Body of pancreas (tissue), 4 donors: Measurements from ENCODE around the gene LMAN2. TPM values are rescaled to one million over a fixed set of nuclear protein-coding genes. Genes with fewer than 3 reads are reported as not detected.

Experiments
- ATAC-seq: fragments of 150-250 bp; one replicate; pipeline ENCODE4 v1.9.1; 2016
- DNase-seq, 4 donors: peaks; one replicate each; pipeline ENCODE4 v3.0.0-alpha.2; 2019
- H3K27ac ChIP-seq, 4 donors: fragments of 200-600 bp; sonication (generic); 1 replicate in 3 of 4; 2 replicates in 1 of 4; pipeline versions ENCODE4 v1.5.1 to v1.6.1; 2016 to 2019; ENCODE audit warnings: mild to moderate bottlenecking in 1 of 4, mixed read lengths in 1 of 4, moderate library complexity in 1 of 4
- H3K27me3 ChIP-seq, 2 donors: fragments of 200-600 bp; sonication (generic); one replicate each; pipeline ENCODE4 v1.6.0; 2016; ENCODE audit warnings: mild to moderate bottlenecking in 1 of 2
- H3K36me3 ChIP-seq, 2 donors: fragments of 200-600 bp; sonication (generic); replicated peaks in 1 of 2; 2 replicates each; pipeline ENCODE4 v1.5.1; 2016; ENCODE audit warnings: low read depth in 2 of 2; ENCODE audit not compliant: insufficient read depth in 1 of 2
- H3K4me1 ChIP-seq: fragments of 200-600 bp; sonication (generic); one replicate; pipeline ENCODE4 v1.6.0; 2016
- H3K4me3 ChIP-seq, 2 donors: fragments of 200-600 bp; sonication (generic); 1 replicate in 1 of 2; 2 replicates in 1 of 2; pipeline ENCODE4 v1.5.1; 2016 to 2019
- H3K9me3 ChIP-seq, 3 donors: fragments of 200-600 bp; sonication (generic); 1 replicate in 2 of 3; 2 replicates in 1 of 3; pipeline ENCODE4 v1.5.1; 2016
- POLR2A ChIP-seq, 3 donors: fragments of 450-650 bp; IDR thresholded peaks; one replicate each; pipeline ENCODE4 v1.6.1; 2016; ENCODE audit warnings: antibody characterized with exemption in 3 of 3, mild to moderate bottlenecking in 2 of 3
- WGBS, 2 donors: methylation state at CpG; one replicate each; pipeline ENCODE4 v1.1.5; 2017; 5-methylcytosine and 5-hydroxymethylcytosine counted together
- intact Hi-C: fragments of 100-400 bp; cut with DNase I; formaldehyde crosslinking; loops from one replicate; pipeline ENCODE4 v1.15.1; 2023
- total RNA-seq, 2 donors: library from RNA; depleted of rRNA; stranded (reverse); fragments of >200 nt; gene quantifications; one replicate each; pipeline ENCODE4 v1.1.0, GENCODE V29; 2016
- TF ChIP-seq, protein P1 (sequence below), 7 experiments: fragments of 450-650 bp in 4 of 7; fragments of 200-600 bp in 3 of 7; sonication (generic) in 3 of 7; IDR thresholded peaks; one replicate each; pipeline ENCODE4 v1.5.1; 2016 to 2019; ENCODE audit warnings: antibody characterized with exemption in 7 of 7

LMAN2 gene
- total RNA-seq, 2 donors from 2014 or later: 218 to 227 TPM

- H3K27me3 ChIP-seq: no peaks in the 10 kb centered on the region
- intact Hi-C loops: no loop called here
- WGBS, 2 donors: 26 to 51% methylated on average over 8 to 13 of the region's 13 CpGs
- ATAC-seq (peak; percentile 94), DNase-seq (peak; percentile 89 to 93 (median 90))
- TF ChIP-seq, protein P1, sequence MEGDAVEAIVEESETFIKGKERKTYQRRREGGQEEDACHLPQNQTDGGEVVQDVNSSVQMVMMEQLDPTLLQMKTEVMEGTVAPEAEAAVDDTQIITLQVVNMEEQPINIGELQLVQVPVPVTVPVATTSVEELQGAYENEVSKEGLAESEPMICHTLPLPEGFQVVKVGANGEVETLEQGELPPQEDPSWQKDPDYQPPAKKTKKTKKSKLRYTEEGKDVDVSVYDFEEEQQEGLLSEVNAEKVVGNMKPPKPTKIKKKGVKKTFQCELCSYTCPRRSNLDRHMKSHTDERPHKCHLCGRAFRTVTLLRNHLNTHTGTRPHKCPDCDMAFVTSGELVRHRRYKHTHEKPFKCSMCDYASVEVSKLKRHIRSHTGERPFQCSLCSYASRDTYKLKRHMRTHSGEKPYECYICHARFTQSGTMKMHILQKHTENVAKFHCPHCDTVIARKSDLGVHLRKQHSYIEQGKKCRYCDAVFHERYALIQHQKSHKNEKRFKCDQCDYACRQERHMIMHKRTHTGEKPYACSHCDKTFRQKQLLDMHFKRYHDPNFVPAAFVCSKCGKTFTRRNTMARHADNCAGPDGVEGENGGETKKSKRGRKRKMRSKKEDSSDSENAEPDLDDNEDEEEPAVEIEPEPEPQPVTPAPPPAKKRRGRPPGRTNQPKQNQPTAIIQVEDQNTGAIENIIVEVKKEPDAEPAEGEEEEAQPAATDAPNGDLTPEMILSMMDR (IDR thresholded peaks at IDR 0.05): peak; percentile 92 to 98 (median 97)
- TF ChIP-seq POLR2A (IDR thresholded peaks at IDR 0.05): peak in 1 of 3 donors; percentile 5
- H3K4me1 ChIP-seq: no peaks in the 10 kb centered on the region
- no peaks in the 10 kb centered on the region for H3K9me3 ChIP-seq
- H3K4me3 ChIP-seq: no peak overlapping the region
- H3K27ac ChIP-seq: no peak overlapping the region
- H3K36me3 ChIP-seq: no peaks in the 10 kb centered on the region
Observed at GRCh38 chr5:177390363-177391300, 39.2 kb upstream of the LMAN2 start.

DNA sequence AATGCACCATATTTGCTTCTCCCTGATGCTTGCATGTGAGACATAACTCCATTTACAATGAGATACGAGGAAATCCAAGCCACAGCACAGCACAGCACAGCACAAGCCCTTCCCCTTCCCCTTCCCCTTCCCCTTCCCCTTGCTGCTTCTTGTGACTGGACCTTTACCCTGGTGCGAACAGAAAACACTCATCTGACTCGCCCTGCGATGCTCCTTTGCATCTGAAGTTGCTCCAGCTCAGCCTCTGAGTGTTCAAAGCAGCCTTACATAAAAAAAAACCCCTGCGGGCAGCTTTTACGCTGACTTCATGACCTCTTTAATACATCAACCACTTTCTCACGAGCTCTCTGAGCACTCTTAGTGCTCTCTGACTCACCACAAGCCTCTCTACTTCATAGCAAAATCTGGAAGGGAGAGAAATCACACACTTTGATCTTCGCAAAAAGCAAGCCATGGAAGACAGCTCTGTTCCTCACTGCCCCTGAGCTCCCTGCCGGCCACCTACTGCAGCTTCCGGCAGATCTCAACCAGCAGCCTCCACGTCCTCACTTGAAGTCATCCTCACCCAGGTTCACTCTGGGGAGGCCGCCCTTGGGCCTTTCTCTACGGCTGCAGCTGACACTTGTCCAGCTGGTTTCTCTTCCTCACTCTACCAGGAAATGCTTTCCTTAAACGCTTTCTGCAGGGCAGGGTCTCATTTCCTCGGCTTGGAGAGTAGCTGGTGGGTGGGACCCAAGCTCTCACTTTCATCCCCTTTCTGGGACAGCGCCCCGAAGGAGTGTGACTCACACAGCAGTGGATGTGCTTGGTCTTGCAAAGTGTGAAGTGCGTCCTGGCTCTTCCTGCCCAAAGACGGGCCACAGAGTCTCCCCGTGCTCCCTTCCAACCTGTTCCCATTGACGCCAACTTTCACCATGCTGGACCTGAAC lies 38.0 kb upstream of the LMAN2 start:
- TF ChIP-seq, protein P1 (IDR thresholded peaks at IDR 0.05): no peak
- no peak for TF ChIP-seq POLR2A (IDR thresholded peaks at IDR 0.05)
- Histone ChIP-seq H3K4me3 (no peak overlapping the region), H3K4me1 (no peaks in the 10 kb centered on the region), H3K27me3 (no peaks in the 10 kb centered on the region), H3K36me3 (no peaks in the 10 kb centered on the region), H3K27ac (peak overlapping the region in 1 of 4 donors; percentile 19), H3K9me3 (no peaks in the 10 kb centered on the region)
- ATAC-seq (no peak), DNase-seq (peak in 1 of 4 donors; percentile 40)
- intact Hi-C loops: loop anchor here (5.0 kb wide), 1 partner anchor 113 kb away; no protein-coding TSS in a partner anchor
- 48 to 62% methylated on average over 16 to 21 of the region's 21 CpGs for WGBS, 2 donors

GRCh38 chr5:177388521-177389052 lies 37.1 kb upstream of the LMAN2 start:
- ATAC-seq (no peak), DNase-seq (no peak)
- no peaks in the 10 kb centered on the region for H3K27me3 ChIP-seq
- WGBS, 2 donors: 78 to 85% methylated on average over 10 of the region's 10 CpGs
- no peaks in the 10 kb centered on the region for H3K9me3 ChIP-seq
- H3K4me1 ChIP-seq: no peaks in the 10 kb centered on the region
- intact Hi-C loops: loop anchor here (5.0 kb wide), 1 partner anchor 114 kb away; no protein-coding TSS in a partner anchor
- no peak for TF ChIP-seq POLR2A (IDR thresholded peaks at IDR 0.05)
- TF ChIP-seq, protein P1 (IDR thresholded peaks at IDR 0.05): no peak
- no peaks in the 10 kb centered on the region for H3K36me3 ChIP-seq
- no peak overlapping the region for H3K4me3 ChIP-seq
- no peak overlapping the region for H3K27ac ChIP-seq

GRCh38 chr5:177387405-177387804 lies 35.9 kb upstream of the LMAN2 start:
- no peak for ATAC-seq
- DNase-seq: no peak
- no peak overlapping the region for H3K4me3 ChIP-seq
- no peaks in the 10 kb centered on the region for H3K9me3 ChIP-seq
- TF ChIP-seq, protein P1 (IDR thresholded peaks at IDR 0.05): no peak
- TF ChIP-seq POLR2A (IDR thresholded peaks at IDR 0.05): no peak
- intact Hi-C loops: loop anchor here (5.0 kb wide), 1 partner anchor 115 kb away; no protein-coding TSS in a partner anchor
- no peaks in the 10 kb centered on the region for H3K36me3 ChIP-seq
- peaks cover 5% of the 10 kb centered on the region for H3K4me1 ChIP-seq
- H3K27ac ChIP-seq: no peak overlapping the region
- no peaks in the 10 kb centered on the region for H3K27me3 ChIP-seq
- 63 to 73% methylated on average over 13 to 14 of the region's 14 CpGs for WGBS, 2 donors
